Mesenchymal stem cell (in vitro differentiated cells and primary cell): ENCODE results near the gene ACAP1.
A peak's percentile ranks its signal among the peaks of the same experiment; 100 is the strongest.

Source experiments
- DNase-seq: peaks from one replicate; pipeline ENCODE4 v3.0.0-alpha.2; 2013
- H2AFZ ChIP-seq: one replicate; pipeline ENCODE4 v1.6.1; 2013; ENCODE audit warnings: low read depth, mild to moderate bottlenecking, control low read depth, inconsistent platforms, low read length, moderate library complexity
- H2AK5ac ChIP-seq: 2 replicates; pipeline ENCODE4 v1.6.1; 2013; ENCODE audit warnings: low read length, moderate library complexity, mild to moderate bottlenecking, inconsistent platforms; ENCODE audit not compliant: severe bottlenecking
- H2BK120ac ChIP-seq: one replicate; pipeline ENCODE4 v1.6.1; 2013; ENCODE audit warnings: low read depth, mild to moderate bottlenecking, inconsistent platforms, low read length, moderate library complexity
- H2BK12ac ChIP-seq, 2 experiments: one replicate each; pipeline ENCODE4 v1.6.1; 2013; ENCODE audit warnings: inconsistent platforms in 2 of 2, low read length in 2 of 2, mild to moderate bottlenecking in 2 of 2, moderate library complexity in 2 of 2, control low read depth in 1 of 2
- H2BK15ac ChIP-seq: one replicate; pipeline ENCODE4 v1.6.1; 2013; ENCODE audit warnings: mild to moderate bottlenecking, low read depth, inconsistent platforms; ENCODE audit not compliant: poor library complexity, severe bottlenecking
- H2BK5ac ChIP-seq: 2 replicates; pipeline ENCODE4 v1.6.1; 2013; ENCODE audit warnings: low read depth, mild to moderate bottlenecking, low read length, control low read depth, inconsistent platforms; ENCODE audit not compliant: poor library complexity, severe bottlenecking
- H3K14ac ChIP-seq, 2 experiments: one replicate each; pipeline ENCODE4 v1.6.1; 2013; ENCODE audit warnings: inconsistent platforms in 2 of 2, low read length in 2 of 2, control low read depth in 1 of 2, mild to moderate bottlenecking in 1 of 2, moderate library complexity in 1 of 2
- H3K18ac ChIP-seq, 2 experiments: one replicate each; pipeline ENCODE4 v1.6.1; 2013; ENCODE audit warnings: inconsistent platforms in 2 of 2, low read length in 2 of 2, control low read depth in 1 of 2, low read depth in 1 of 2, mild to moderate bottlenecking in 1 of 2
- H3K23ac ChIP-seq, 2 experiments: one replicate each; pipeline ENCODE4 v1.6.1; 2013; ENCODE audit warnings: inconsistent platforms in 2 of 2, low read length in 2 of 2, mild to moderate bottlenecking in 2 of 2, moderate library complexity in 2 of 2, control low read depth in 1 of 2
- H3K27ac ChIP-seq: 2 replicates; pipeline ENCODE4 v1.5.1; 2013; ENCODE audit warnings: mild to moderate bottlenecking, moderate library complexity, low read length, control low read depth, inconsistent platforms; ENCODE audit not compliant: poor library complexity, severe bottlenecking
- H3K27me3 ChIP-seq, 2 experiments: 2 replicates each; pipeline versions ENCODE4 v1.6.1 to v1.7.0; 2013; ENCODE audit warnings: low read length in 2 of 2, mild to moderate bottlenecking in 2 of 2, moderate library complexity in 2 of 2, control low read depth in 1 of 2, inconsistent platforms in 1 of 2; ENCODE audit not compliant: control insufficient read depth in 1 of 2, insufficient read depth in 1 of 2
- H3K36me3 ChIP-seq, 2 experiments: 2 replicates each; pipeline versions ENCODE4 v1.6.1 to v1.7.0; 2013; ENCODE audit warnings: low read length in 2 of 2, control low read depth in 1 of 2, inconsistent platforms in 1 of 2, low read depth in 1 of 2, mild to moderate bottlenecking in 1 of 2; ENCODE audit not compliant: insufficient read depth in 2 of 2, control insufficient read depth in 1 of 2
- H3K4ac ChIP-seq, 2 experiments: one replicate each; pipeline ENCODE4 v1.6.1; 2013; ENCODE audit warnings: inconsistent platforms in 2 of 2, low read length in 2 of 2, mild to moderate bottlenecking in 2 of 2, moderate library complexity in 2 of 2, control low read depth in 1 of 2, low read depth in 1 of 2
- H3K4me1 ChIP-seq: 2 replicates; pipeline ENCODE4 v1.6.1; 2013; ENCODE audit warnings: low read depth, low read length, control low read depth; ENCODE audit not compliant: control insufficient read depth, insufficient read depth
- H3K4me2 ChIP-seq: 2 replicates; pipeline ENCODE4 v1.6.1; 2013; ENCODE audit warnings: low read length, mild to moderate bottlenecking, inconsistent platforms; ENCODE audit not compliant: poor library complexity, severe bottlenecking
- H3K4me3 ChIP-seq, 2 experiments: 2 replicates each; pipeline versions ENCODE4 v1.5.1 to v1.7.0; 2013; ENCODE audit warnings: low read length in 2 of 2, mild to moderate bottlenecking in 2 of 2, control low read depth in 1 of 2, low read depth in 1 of 2; ENCODE audit not compliant: insufficient read depth in 1 of 2
- H3K79me1 ChIP-seq: replicated peaks from 2 replicates; pipeline ENCODE4 v1.6.1; 2013; ENCODE audit warnings: mild to moderate bottlenecking, control low read depth, low read length, inconsistent platforms; ENCODE audit not compliant: poor library complexity, severe bottlenecking
- H3K9ac ChIP-seq: 2 replicates; pipeline ENCODE4 v1.7.0; 2013; ENCODE audit warnings: mild to moderate bottlenecking, low read length, moderate library complexity
- H3K9me3 ChIP-seq: 2 replicates; pipeline ENCODE4 v1.7.0; 2013; ENCODE audit warnings: mild to moderate bottlenecking, low read length; ENCODE audit not compliant: control insufficient read depth
- H4K8ac ChIP-seq: one replicate; pipeline ENCODE4 v1.6.1; 2013; ENCODE audit warnings: inconsistent platforms, mild to moderate bottlenecking, low read length, moderate library complexity
- H4K91ac ChIP-seq: one replicate; pipeline ENCODE4 v1.6.1; 2013; ENCODE audit warnings: mild to moderate bottlenecking, low read length, inconsistent platforms
- WGBS: methylation state at CpG from one replicate; pipeline ENCODE4 v1.1.7; 2013; ENCODE audit warnings: mixed read lengths; 5-methylcytosine and 5-hydroxymethylcytosine counted together

The ACAP1 gene

GRCh38 chr17:7392696-7393612 is 56.6 kb downstream of the ACAP1 start:
- DNase-seq: no peak
- no peak overlapping the region for H3K23ac ChIP-seq
- H2AFZ ChIP-seq: no peak overlapping the region
- H3K4me1 ChIP-seq: peaks cover 25% of the 10 kb centered on the region
- no peak overlapping the region for H2BK15ac ChIP-seq
- H3K27me3 ChIP-seq: no peaks in the 10 kb centered on the region
- H3K9me3 ChIP-seq: no peaks in the 10 kb centered on the region
- peaks cover 22% of the 10 kb centered on the region for H3K79me1 ChIP-seq
- H3K9ac ChIP-seq: peak overlapping the region; percentile 88
- H3K36me3 ChIP-seq: peaks cover 46 to 50% of the 10 kb centered on the region in 2 experiments
- H4K8ac ChIP-seq: no peak overlapping the region
- H3K4ac ChIP-seq: peak overlapping the region in 1 of 2 experiments; percentile 29
- peak overlapping the region in 1 of 2 experiments; percentile 37 for H2BK12ac ChIP-seq
- WGBS: 82% methylated on average over 34 of the region's 42 CpGs
- H3K4me2 ChIP-seq: peak overlapping the region; percentile 46
- H2AK5ac ChIP-seq: no peak overlapping the region
- H3K14ac ChIP-seq: peak overlapping the region in 1 of 2 experiments; percentile 69
- no peak overlapping the region for H3K27ac ChIP-seq
- H3K4me3 ChIP-seq: peak overlapping the region; percentile 69 to 92
- peak overlapping the region in 1 of 2 experiments; percentile 37 for H3K18ac ChIP-seq
- H4K91ac ChIP-seq: no peak overlapping the region
- H2BK5ac ChIP-seq: no peak overlapping the region
- no peak overlapping the region for H2BK120ac ChIP-seq

- Histone ChIP-seq H3K9me3 (no peaks in the 10 kb centered on the region), H3K23ac (peak overlapping the region in 1 of 2 experiments; percentile 78), H2AFZ (peak overlapping the region; percentile 46), H3K4me2 (peak overlapping the region; percentile 46), H2BK5ac (no peak overlapping the region), H3K18ac (peak overlapping the region in 1 of 2 experiments; percentile 74), H3K4ac (peak overlapping the region in 1 of 2 experiments; percentile 29), H4K8ac (peak overlapping the region; percentile 10), H2BK120ac (peak overlapping the region; percentile 71), H4K91ac (peak overlapping the region; percentile 23), H3K14ac (peak overlapping the region in 1 of 2 experiments; percentile 69), H3K4me3 (peak overlapping the region; percentile 69 to 92), H3K4me1 (peaks cover 25% of the 10 kb centered on the region), H2AK5ac (no peak overlapping the region), H2BK12ac (peak overlapping the region in 1 of 2 experiments; percentile 6), H3K27ac (peak overlapping the region; percentile 54), H3K27me3 (no peaks in the 10 kb centered on the region), H2BK15ac (peak overlapping the region; percentile 73), H3K79me1 (peaks cover 21% of the 10 kb centered on the region), H3K9ac (peak overlapping the region; percentile 88), H3K36me3 (peaks cover 40 to 41% of the 10 kb centered on the region in 2 experiments)
- WGBS: 11% methylated on average over 42 of the region's 48 CpGs
- peak; percentile 41 for DNase-seq
Measured at GRCh38 chr17:7393613-7394451, 57.5 kb downstream of the ACAP1 start.

GRCh38 chr17:7394452-7395191 is 58.3 kb downstream of the ACAP1 start, which contains the start of gene PLSCR3:
Gene PLSCR3 (minus strand): TSS chr17:7394525. CDS start chr17:7394110, 415 bp downstream.
- Histone ChIP-seq H3K4ac (peak within 1 kb of the TSS; percentile 73 to 91), H3K14ac (peak within 1 kb of the TSS in 1 of 2 experiments; percentile 73), H4K8ac (peak within 1 kb of the TSS; percentile 96), H2BK120ac (peak within 1 kb of the TSS; percentile 71), H2BK5ac (peak within 1 kb of the TSS; percentile 88), H2AFZ (peak within 1 kb of the TSS; percentile 46), H2AK5ac (peak within 1 kb of the TSS; percentile 52), H3K23ac (peak within 1 kb of the TSS in 1 of 2 experiments; percentile 78), H3K9ac (peak within 1 kb of the TSS; percentile 88), H3K79me1 (peaks cover 21% of the 10 kb centered on the region), H2BK12ac (peak within 1 kb of the TSS; percentile 56 to 81), H3K4me3 (peak within 1 kb of the TSS; percentile 69 to 92), H3K27me3 (no peaks in the 10 kb centered on the region), H4K91ac (peak within 1 kb of the TSS; percentile 89), H3K4me2 (peak within 1 kb of the TSS; percentile 69), H3K27ac (peak within 1 kb of the TSS; percentile 73), H2BK15ac (peak within 1 kb of the TSS; percentile 73), H3K36me3 (peaks cover 32 to 33% of the 10 kb centered on the region in 2 experiments), H3K9me3 (no peaks in the 10 kb centered on the region), H3K18ac (peak within 1 kb of the TSS; percentile 69 to 74), H3K4me1 (peaks cover 25% of the 10 kb centered on the region)
- DNase-seq: peak; percentile 89
- WGBS: under 1% methylated on average over 60 of the region's 71 CpGs
